Non-pigmented ciliary epithelial cell (primary cell): Measurements from ENCODE around the gene DISP2.

Source experiments
- DNase-seq: peaks from one replicate; pipeline ENCODE4 v3.0.0-alpha.2; 2010; ENCODE audit warnings: low read depth

Gene DISP2

DNA sequence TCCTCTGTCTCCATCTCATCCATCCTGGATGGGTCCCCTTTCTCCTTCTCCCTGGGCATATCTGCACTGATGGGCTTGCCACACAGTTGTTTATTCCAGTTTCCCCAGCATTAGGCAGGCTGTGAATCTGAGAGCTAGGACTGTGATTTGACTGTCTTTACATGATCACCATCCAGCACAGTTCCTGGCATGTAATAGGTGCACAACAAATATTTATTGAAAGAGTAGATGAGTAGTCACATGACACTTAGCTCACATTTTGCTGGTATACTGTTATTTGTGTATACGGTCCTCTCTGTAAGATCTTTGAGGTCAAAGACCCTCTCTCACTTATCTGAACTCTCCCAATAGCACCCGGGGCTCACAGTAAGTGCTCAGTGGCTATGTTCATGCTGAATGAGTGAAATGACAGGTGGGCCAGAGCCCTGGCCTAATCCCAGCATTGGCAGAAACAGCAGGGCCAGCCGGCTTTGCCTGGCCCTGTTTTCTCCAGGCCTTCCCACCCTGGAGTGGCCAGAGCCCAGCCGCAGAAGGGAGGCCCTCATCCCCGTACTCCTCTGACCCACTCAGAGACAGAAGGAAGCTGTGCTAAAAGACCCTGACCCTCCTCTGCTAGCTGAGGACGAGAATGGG, 66.6 kb downstream of the DISP2 start:
- DNase-seq = no peak

DNA sequence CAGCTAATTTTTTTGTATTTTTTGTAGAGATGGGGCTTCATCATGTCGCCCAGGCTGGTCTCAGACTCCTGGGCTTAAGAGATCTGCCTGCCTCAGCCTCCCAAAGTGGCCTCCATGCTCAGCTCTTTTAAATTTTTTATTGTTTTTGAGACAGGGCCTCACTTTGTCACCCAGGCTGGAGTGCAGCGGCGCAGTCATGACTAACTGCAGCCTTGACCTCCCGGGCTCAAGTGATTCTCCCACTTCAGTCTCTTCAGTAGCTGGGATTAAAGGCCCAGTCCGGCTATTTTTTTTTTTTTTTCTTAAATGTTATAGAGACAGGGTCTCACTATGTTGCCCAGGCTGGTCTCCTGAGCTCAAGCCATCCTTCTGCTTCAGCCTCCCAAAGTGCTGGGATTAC, 67.7 kb downstream of the DISP2 start:
- DNase-seq = no peak

DNA sequence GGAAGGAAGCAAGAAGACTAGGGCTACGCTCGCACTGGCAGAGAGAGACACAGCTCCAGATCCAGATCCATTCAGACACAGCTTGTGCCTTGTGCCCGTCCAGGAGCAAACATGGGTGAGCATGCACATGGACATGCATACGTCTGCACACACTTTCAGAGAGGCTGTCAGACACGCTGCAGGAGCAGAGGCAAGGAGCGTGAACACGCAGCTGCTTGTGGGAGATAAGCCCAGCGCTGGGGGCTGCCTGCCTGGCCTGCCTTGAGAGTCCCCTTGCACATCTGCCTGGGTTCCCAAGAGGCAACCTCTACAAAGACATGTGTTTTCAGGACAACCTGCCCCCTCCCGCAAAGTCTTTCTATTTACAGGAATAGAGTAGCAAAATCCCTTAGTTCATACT, 69.2 kb downstream of the DISP2 start:
- DNase-seq = no peak

DNA sequence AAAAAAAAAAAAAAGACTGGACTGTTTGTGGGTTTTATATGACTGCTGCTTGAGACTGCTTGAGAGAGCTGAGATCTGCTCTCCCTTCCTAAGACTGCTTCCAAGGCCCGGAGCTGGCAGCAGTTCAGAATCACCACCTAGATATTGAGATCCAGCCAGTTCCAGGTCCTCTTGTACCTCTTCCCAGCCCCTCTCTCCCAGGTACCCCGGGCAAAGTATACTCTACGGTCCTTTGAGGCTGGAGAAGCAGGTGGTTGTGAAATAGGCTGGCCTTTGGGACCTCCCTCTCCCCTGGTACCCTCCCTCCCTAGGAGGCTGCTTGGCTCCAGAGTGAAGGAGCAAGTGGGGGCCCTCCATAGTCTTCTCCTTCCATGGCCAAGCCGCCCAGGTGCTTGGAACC, 70.2 kb downstream of the DISP2 start:
- DNase-seq = no peak
